Renal cortex interstitium (tissue), 3 donors: Measurements from ENCODE around the gene OR1S2. TPM values are rescaled to one million over a fixed set of nuclear protein-coding genes. Genes with fewer than 3 reads are reported as not detected.

Source experiments
- polyA plus RNA-seq, 3 donors: library from polyadenylated mRNA; unstranded; fragments of 120-200 nt; gene quantifications; one replicate each; pipeline ENCODE4 v1.2.1, GENCODE V29; 2013; ENCODE audit not compliant: insufficient read length in 3 of 3

OR1S2 gene
- polyA plus RNA-seq, 3 donors = not detected

Other genes starting within 250 kb of the OR1S2 start
- not detected for gene OR9Q1, start 180.3 kb downstream of the OR1S2 start, polyA plus RNA-seq
- not detected for gene OR6Q1, start 173.2 kb downstream of the OR1S2 start, polyA plus RNA-seq
- gene OR9I1, start 78.6 kb downstream of the OR1S2 start, polyA plus RNA-seq = not detected
- gene OR9Q2, start 15.1 kb downstream of the OR1S2 start, polyA plus RNA-seq = not detected
- not detected for gene OR1S1, start 8.6 kb upstream of the OR1S2 start, polyA plus RNA-seq
- not detected for gene OR10Q1, start 24.8 kb upstream of the OR1S2 start, polyA plus RNA-seq
- not detected for gene OR10W1, start 64.1 kb upstream of the OR1S2 start, polyA plus RNA-seq
- gene OR5B17, start 154.9 kb upstream of the OR1S2 start, polyA plus RNA-seq = not detected
- not detected for gene OR5B3, start 202.7 kb upstream of the OR1S2 start, polyA plus RNA-seq
- gene OR5B2, start 224.0 kb upstream of the OR1S2 start, polyA plus RNA-seq = not detected
- gene OR5B12, start 238.1 kb upstream of the OR1S2 start, polyA plus RNA-seq = not detected